ENCODE data around the gene CCDC188. TPM values are rescaled to one million over a fixed set of nuclear protein-coding genes. Genes with fewer than 3 reads are reported as not detected.

CCDC188 gene
- total and polyA plus RNA-seq, 2 of the 13 experiments (the other 11 are each of a cell fraction or from before 2014, with no cell fraction given), result not detected

DNA sequence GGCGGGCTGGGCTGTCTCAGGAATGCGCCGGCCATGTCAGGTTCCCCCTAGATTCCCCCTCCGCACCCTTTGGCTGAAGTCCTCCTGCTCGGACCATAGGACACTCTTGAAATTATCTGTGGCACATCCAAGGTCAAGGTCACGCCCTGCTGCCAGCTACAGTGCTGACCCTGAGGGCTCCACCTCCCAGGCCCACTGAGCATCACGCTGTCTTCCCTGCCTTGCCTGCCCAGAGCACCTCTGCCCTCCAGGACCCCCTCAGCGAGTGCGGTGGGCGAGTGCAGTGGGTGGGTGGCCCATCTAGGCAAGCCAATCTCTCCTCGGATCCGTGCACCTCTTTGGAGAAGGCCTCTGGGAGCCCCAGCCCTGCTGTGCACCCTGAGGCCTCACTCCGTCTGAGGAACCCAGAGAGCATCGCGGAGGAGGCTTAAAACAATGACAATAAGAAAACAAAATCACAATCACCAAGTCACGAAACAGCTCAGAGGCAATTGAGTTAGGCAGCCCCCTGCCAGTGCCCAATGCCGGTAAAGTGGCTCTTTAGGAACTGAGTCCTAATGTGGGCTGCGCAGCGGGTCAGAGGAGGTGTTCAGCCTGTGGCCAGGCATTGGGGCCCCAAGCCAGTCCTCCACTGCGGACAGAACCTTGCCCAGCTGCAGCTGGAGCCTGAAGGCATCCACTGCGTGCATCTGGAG lies 26.5 kb upstream of the CCDC188 start (continued):
- TF ChIP-seq, protein P1, sequence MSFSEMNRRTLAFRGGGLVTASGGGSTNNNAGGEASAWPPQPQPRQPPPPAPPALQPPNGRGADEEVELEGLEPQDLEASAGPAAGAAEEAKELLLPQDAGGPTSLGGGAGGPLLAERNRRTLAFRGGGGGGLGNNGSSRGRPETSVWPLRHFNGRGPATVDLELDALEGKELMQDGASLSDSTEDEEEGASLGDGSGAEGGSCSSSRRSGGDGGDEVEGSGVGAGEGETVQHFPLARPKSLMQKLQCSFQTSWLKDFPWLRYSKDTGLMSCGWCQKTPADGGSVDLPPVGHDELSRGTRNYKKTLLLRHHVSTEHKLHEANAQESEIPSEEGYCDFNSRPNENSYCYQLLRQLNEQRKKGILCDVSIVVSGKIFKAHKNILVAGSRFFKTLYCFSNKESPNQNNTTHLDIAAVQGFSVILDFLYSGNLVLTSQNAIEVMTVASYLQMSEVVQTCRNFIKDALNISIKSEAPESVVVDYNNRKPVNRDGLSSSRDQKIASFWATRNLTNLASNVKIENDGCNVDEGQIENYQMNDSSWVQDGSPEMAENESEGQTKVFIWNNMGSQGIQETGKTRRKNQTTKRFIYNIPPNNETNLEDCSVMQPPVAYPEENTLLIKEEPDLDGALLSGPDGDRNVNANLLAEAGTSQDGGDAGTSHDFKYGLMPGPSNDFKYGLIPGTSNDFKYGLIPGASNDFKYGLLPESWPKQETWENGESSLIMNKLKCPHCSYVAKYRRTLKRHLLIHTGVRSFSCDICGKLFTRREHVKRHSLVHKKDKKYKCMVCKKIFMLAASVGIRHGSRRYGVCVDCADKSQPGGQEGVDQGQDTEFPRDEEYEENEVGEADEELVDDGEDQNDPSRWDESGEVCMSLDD (CRISPR knock-in tag; IDR thresholded peaks at IDR 0.05; ENCODE audit: borderline replicate concordance), result no peak
- no peak for TF ChIP-seq FOXA1 (IDR thresholded peaks at IDR 0.05)
- TF ChIP-seq FOXA1 (CRISPR knock-in tag; IDR thresholded peaks at IDR 0.05), result no peak

DNA sequence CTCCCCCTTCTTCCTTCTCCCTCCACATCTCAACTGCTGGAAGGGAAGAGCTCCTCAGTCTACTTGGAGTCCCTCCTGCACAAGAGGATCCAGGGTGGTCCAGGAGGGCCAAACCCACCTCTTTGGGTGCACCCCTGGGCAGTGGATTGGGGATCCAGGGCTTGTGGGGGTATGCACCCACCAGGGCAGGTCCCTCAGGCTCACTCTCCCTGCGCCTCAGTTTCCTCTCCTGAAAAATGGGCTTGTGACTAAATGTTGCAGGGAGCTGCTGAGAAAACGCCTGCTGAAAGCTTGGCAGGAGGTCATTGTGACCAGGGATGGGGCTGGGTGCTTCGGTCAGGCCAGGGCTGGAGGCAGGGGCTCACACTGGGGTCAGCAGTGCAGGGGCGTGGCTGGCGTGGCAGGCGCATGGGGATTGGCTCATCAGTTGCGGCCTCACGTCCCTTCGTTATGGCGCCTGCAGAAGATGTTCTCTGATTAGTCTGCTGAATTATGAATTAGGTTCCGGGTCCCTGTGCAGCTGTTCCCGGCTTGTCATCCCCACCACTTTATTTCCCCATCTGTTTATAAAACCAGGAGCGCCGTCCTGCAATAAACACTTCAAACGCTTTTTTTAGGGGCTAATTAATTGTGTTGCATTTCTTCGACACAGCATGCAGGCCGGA lies 25.7 kb upstream of the CCDC188 start:
- Histone ChIP-seq H3K27ac (ENCODE audit: extremely low read length, insufficient read depth, low read length) (no peak overlapping the region), H3K79me2 (ENCODE audit: insufficient read depth, low read length) (no peaks in the 10 kb centered on the region), H3K27me3 (ENCODE audit: control insufficient read depth in 1 of 2, insufficient read depth in 2 of 2, low read length in 2 of 2) (peaks cover 21 to 86% of the 10 kb centered on the region in 2 experiments), H3K4me2 (ENCODE audit: low read depth, low read length) (no peak overlapping the region), H3K36me3 (replicated peaks in 1 of 2; ENCODE audit: control insufficient read depth in 1 of 2, insufficient read depth in 2 of 2, low read length in 2 of 2) (no peaks in the 10 kb centered on the region), H4K20me1 (ENCODE audit: insufficient read depth, low read length) (0 out of 2 replicates have a peak, but pooled peaks cover 3% of the 10 kb centered on the region), H3K9ac (ENCODE audit: insufficient read depth, low read depth, low read length) (no peak overlapping the region), H2AFZ (ENCODE audit: low read length) (no peak overlapping the region), H3K4me1 (ENCODE audit: insufficient read depth, low read length) (peaks cover 6% of the 10 kb centered on the region; the same call in 1 of the 2 replicates), H3K4me3 (replicated peaks in 1 of 3; ENCODE audit: insufficient read depth in 1 of 3, low read depth in 2 of 3, low read length in 3 of 3) (no peak overlapping the region), H3K9me3 (ENCODE audit: low read length) (no peaks in the 10 kb centered on the region)
- ATAC-seq (no peak), DNase-seq (ENCODE audit: low spot score) (no peak), FAIRE-seq (no peak)
- peak; percentile 60 for TF ChIP-seq ZNF629 (CRISPR knock-in tag; conservative IDR thresholded peaks at IDR 0.05)
- TF ChIP-seq, protein P2, sequence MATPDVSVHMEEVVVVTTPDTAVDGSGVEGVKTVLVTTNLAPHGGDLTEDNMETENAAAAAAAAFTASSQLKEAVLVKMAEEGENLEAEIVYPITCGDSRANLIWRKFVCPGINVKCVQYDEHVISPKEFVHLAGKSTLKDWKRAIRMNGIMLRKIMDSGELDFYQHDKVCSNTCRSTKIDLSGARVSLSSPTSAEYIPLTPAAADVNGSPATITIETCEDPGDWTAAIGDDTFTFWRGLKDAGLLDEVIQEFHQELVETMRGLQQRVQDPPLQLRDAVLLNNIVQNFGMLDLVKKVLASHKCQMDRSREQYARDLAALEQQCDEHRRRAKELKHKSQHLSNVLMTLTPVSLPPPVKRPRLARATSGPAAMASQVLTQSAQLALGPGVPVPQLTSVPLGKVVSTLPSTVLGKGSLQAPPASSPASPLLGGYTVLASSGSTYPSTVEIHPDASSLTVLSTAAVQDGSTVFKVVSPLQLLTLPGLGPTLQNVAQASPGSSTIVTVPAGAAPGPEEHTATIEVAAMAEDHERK (CRISPR knock-in tag; IDR thresholded peaks at IDR 0.05; ENCODE audit: low read depth), result no peak
- TF ChIP-seq, protein P3, sequence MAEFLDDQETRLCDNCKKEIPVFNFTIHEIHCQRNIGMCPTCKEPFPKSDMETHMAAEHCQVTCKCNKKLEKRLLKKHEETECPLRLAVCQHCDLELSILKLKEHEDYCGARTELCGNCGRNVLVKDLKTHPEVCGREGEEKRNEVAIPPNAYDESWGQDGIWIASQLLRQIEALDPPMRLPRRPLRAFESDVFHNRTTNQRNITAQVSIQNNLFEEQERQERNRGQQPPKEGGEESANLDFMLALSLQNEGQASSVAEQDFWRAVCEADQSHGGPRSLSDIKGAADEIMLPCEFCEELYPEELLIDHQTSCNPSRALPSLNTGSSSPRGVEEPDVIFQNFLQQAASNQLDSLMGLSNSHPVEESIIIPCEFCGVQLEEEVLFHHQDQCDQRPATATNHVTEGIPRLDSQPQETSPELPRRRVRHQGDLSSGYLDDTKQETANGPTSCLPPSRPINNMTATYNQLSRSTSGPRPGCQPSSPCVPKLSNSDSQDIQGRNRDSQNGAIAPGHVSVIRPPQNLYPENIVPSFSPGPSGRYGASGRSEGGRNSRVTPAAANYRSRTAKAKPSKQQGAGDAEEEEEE (CRISPR knock-in tag; IDR thresholded peaks at IDR 0.05; ENCODE audit: borderline replicate concordance), result no peak
- WGBS (ENCODE audit: low lambda C conversion rate), result 49% methylated on average over 12 of the region's 17 CpGs
- in situ Hi-C loops (cut with HindIII; ENCODE audit: extremely low pct_ligation_motif_present, low pct_unique_long_range_greater_than_20kb) (no loop called here), intact Hi-C loops (cut with micrococcal nuclease; ENCODE audit: unreplicated experiment) (no loop called here)
- ChIA-PET CTCF (ENCODE audit: low intra/inter-chr PET ratio, low total read pairs) (no interaction called here), POLR2A (no interaction called here)
- no TSS peak for BruUV-seq (replicated peaks)
